SU-DHL-6 (cell line): ENCODE measurements around the gene TRIM5.

ENCODE experiments used
- H2AFZ ChIP-seq: fragments of 200-600 bp; sonication (generic); 2 replicates; pipeline ENCODE4 v1.6.1; 2014; ENCODE audit warnings: low read depth, mild to moderate bottlenecking, moderate library complexity, mixed read lengths, antibody characterized with exemption, low read length; ENCODE audit not compliant: severe bottlenecking
- H3F3A ChIP-seq: fragments of 200-600 bp; shearing (Covaris generic); 2 replicates; pipeline ENCODE4 v1.6.0; 2016; ENCODE audit warnings: antibody characterized with exemption, mild to moderate bottlenecking; ENCODE audit not compliant: insufficient read depth
- H3K27ac ChIP-seq: fragments of 200-600 bp; sonication (generic); 2 replicates; pipeline ENCODE4 v1.5.1; 2016; ENCODE audit warnings: low read depth, mild to moderate bottlenecking, low read length, moderate library complexity, mixed read lengths
- H3K27me3 ChIP-seq: fragments of 200-600 bp; sonication (generic), shearing (Covaris generic); 2 replicates; pipeline ENCODE4 v1.6.0; 2014; ENCODE audit warnings: mild to moderate bottlenecking, low read length
- H3K36me3 ChIP-seq: fragments of 200-600 bp; sonication (generic); 2 replicates; pipeline ENCODE4 v1.6.1; 2014; ENCODE audit warnings: mild to moderate bottlenecking, low read length, mixed read lengths
- H3K4me2 ChIP-seq: fragments of 300-600, 200-600 bp; shearing (Covaris generic), sonication (generic); 2 replicates; pipeline ENCODE4 v1.6.0; 2014; ENCODE audit warnings: low read length, low read depth, mild to moderate bottlenecking; ENCODE audit not compliant: poor library complexity, severe bottlenecking
- H3K4me3 ChIP-seq: fragments of 200-600 bp; sonication (generic); 2 replicates; pipeline ENCODE4 v1.5.1; 2014; ENCODE audit warnings: antibody characterized with exemption, low read length, mild to moderate bottlenecking, mixed read lengths; ENCODE audit not compliant: insufficient read depth, poor library complexity, severe bottlenecking
- H3K79me2 ChIP-seq: fragments of 200-600 bp; sonication (generic); 2 replicates; pipeline ENCODE4 v1.6.1; 2014; ENCODE audit warnings: mild to moderate bottlenecking, low read length, moderate library complexity; ENCODE audit not compliant: insufficient read depth
- H3K9ac ChIP-seq: fragments of 200-600 bp; sonication (generic); 2 replicates; pipeline ENCODE4 v1.7.0; 2014; ENCODE audit warnings: mild to moderate bottlenecking, low read length
- H3K9me2 ChIP-seq: fragments of 200-600 bp; sonication (generic); replicated peaks from 2 replicates; pipeline ENCODE4 v1.6.1; 2014; ENCODE audit warnings: low read length; ENCODE audit not compliant: insufficient read depth
- H3K9me3 ChIP-seq: fragments of 200-600 bp; sonication (generic); 2 replicates; pipeline ENCODE4 v1.6.1; 2014; ENCODE audit warnings: low read length, mixed read lengths; ENCODE audit not compliant: insufficient read depth
- H4K20me1 ChIP-seq: fragments of 200-600 bp; sonication (generic); 2 replicates; pipeline ENCODE4 v1.6.1; 2014; ENCODE audit warnings: low read depth, mild to moderate bottlenecking, antibody characterized with exemption, low read length, moderate library complexity, mixed read lengths
- CTCF ChIP-seq: fragments of 200-600 bp; sonication (generic); IDR thresholded peaks from one replicate; pipeline ENCODE4 v1.5.1; 2017; ENCODE audit warnings: antibody characterized with exemption, mild to moderate bottlenecking, low read length, moderate library complexity; ENCODE audit not compliant: insufficient read depth, poor library complexity, severe bottlenecking
- EZH2phosphoT487 ChIP-seq: fragments of 200-600 bp; sonication (generic), shearing (Covaris generic); conservative IDR thresholded peaks from 2 replicates; pipeline ENCODE4 v1.6.1; 2018; ENCODE audit warnings: mild to moderate bottlenecking, antibody characterized with exemption, low read length, moderate library complexity, mixed read lengths

The TRIM5 gene

GRCh38 chr11:5622802-5623201 is 62.1 kb downstream of the TRIM5 start:
- Histone ChIP-seq H2AFZ (no peak overlapping the region), H3K79me2 (no peaks in the 10 kb centered on the region), H4K20me1 (no peaks in the 10 kb centered on the region), H3K9me2 (no peaks in the 10 kb centered on the region), H3K27me3 (no peaks in the 10 kb centered on the region), H3K4me3 (no peak overlapping the region), H3K36me3 (no peaks in the 10 kb centered on the region), H3F3A (no peaks in the 10 kb centered on the region), H3K9me3 (no peaks in the 10 kb centered on the region), H3K9ac (no peak overlapping the region), H3K4me2 (no peak overlapping the region), H3K27ac (no peak overlapping the region)
- TF ChIP-seq EZH2phosphoT487 (no peak), CTCF (no peak)

- H3K9ac ChIP-seq, result no peak overlapping the region
- TF ChIP-seq CTCF, result no peak
- TF ChIP-seq EZH2phosphoT487, result no peak
- no peaks in the 10 kb centered on the region for H3F3A ChIP-seq
- no peaks in the 10 kb centered on the region for H3K79me2 ChIP-seq
- H3K9me3 ChIP-seq, result no peaks in the 10 kb centered on the region
- no peaks in the 10 kb centered on the region for H3K9me2 ChIP-seq
- no peak overlapping the region for H3K4me2 ChIP-seq
- H3K36me3 ChIP-seq, result no peaks in the 10 kb centered on the region
- no peak overlapping the region for H3K4me3 ChIP-seq
- H3K27me3 ChIP-seq, result no peaks in the 10 kb centered on the region
- no peak overlapping the region for H3K27ac ChIP-seq
- no peaks in the 10 kb centered on the region for H4K20me1 ChIP-seq
- H2AFZ ChIP-seq, result no peak overlapping the region
Measured at GRCh38 chr11:5621580-5621979, 63.3 kb downstream of the TRIM5 start.

DNA sequence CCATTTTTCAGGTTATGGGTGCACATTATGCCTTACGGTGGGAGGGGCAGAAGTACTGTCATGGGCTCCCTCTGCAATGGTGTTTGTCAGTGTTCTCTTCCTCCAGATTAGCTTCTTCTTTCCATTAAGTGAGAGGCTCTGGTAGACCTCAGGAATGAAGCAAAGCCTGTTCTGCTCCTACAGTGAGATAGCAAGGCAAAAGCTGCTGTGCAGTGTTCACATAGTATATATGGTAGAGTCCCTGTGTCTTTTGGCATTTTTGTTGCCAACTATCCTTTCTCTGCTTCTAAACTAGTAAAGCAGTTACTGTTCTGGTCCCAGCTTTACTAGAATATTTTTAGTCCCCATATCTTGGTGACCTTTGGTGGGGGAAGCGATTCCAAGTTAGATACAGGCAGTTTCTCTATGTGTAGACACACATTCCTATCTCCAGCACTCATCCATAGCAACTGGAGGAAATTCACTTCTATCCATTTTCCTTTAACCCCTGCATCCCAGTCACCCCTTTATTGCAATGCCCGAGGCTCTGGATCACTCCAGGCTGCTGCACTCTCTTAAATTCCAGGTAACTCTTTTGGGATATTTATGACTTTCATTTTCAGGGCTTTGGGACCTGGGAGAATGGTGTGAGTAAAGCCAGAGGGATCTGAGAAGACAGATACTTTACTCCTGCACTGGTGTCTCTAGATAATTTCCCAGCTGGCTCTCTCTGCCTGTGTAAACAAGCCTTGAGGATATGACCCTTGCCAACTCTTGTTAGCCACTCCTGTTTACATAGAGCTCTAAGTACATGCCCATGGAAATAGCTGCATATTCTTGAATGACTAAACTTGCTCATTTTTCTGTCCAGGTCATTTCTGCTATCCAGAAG is 64.0 kb downstream of the TRIM5 start:
- Histone ChIP-seq H2AFZ (no peak overlapping the region), H3K4me3 (no peak overlapping the region)

More for the DNA sequence above, 64.0 kb downstream of the TRIM5 start:
- Histone ChIP-seq H3K4me2 (no peak overlapping the region), H4K20me1 (no peaks in the 10 kb centered on the region), H3K9me3 (no peaks in the 10 kb centered on the region), H3K9me2 (no peaks in the 10 kb centered on the region), H3K9ac (no peak overlapping the region), H3K27ac (no peak overlapping the region), H3F3A (no peaks in the 10 kb centered on the region), H3K27me3 (no peaks in the 10 kb centered on the region), H3K36me3 (no peaks in the 10 kb centered on the region), H3K79me2 (no peaks in the 10 kb centered on the region)
- no peak for TF ChIP-seq CTCF
- TF ChIP-seq EZH2phosphoT487, result no peak
